Inferior parietal cortex (tissue), 1 donor: ENCODE data around the gene GTF2I.
"Not testable (repeated sequence)": the region's sequence is repeated elsewhere in the genome, so short reads cannot be mapped to it uniquely, and the experiment has no call there.

Source experiments
- DNase-seq: peaks from one replicate; pipeline ENCODE4 v3.0.0-alpha.2; 2016; ENCODE audit errors: extremely low spot score

The GTF2I gene

DNA sequence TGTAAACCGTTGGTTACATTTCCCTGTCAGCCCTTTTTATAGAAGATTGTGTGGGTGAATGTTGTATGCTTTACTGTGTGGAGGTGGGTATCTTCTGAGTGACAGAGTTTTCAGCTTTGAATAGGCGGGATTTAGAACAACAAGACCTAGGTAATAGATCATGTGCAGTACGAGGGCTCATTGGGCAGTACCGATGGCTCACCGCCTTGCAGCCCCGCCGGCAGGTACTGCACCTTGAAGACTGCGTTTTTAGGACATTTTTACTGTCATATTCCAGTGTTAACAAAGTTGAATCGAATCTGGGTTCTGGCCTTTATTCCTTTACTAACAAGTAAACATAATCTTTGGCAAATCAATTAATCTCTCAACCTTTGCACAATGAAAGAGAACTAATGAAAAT lies 60.4 kb downstream of the GTF2I start:
- no peak for DNase-seq

DNA sequence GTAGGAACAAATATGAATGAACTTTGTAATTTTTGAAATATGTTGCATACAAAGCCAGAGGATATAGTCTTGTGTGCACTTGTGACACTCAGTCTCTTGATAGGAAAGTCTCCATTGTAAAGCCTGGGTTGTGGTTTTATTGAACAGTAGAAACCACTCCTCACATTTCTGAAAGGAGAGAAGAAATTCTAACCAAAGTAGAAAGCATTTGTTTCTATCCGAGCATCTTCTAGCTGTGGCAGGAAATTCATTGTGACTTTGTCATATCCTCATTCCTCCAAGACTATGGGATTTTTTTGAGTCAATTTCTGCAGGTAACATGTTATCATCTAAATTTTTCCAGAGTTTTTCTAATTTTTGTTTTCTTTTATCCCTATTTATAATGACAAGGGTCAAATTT lies 60.8 kb downstream of the GTF2I start:
- DNase-seq, result no peak

DNA sequence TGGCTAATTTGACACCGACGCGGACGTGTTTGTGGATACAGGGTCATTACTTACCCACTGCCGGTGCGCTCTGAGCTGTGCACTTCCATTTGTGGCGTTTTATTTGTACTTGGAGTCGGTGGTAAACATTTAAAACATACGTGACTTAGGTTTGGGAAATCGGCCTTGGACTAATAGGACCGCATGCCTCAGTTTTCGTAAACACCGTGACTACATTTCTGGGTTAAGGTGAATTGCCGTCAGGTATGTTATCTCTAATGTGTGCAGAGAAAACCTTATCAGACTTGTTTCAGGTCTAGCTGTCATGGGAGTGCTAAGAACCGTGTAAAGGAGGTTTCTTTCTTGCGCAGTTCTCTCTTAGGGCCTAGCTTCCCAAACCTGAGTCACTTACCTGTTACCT lies 64.6 kb downstream of the GTF2I start:
- DNase-seq, result no peak

DNA sequence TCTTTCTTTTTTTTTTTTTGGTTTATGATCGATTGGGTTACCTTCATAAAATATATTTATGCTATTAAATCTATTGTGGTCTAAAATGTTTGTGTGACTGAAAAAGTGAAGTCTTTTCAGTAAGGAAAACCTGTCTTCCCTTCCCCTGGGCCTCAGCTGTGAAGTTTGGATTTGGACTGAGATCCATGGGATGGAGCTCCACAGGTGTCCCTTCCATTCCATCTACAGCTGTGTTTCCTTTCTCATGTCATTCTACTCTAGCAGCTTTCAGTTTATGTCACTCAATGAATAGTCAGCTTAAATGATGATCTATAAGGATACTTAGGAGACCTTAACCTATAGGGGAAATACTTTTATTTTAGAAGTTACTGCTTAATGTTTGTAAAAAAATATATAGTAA lies 68.3 kb downstream of the GTF2I start:
- no peak for DNase-seq

DNA sequence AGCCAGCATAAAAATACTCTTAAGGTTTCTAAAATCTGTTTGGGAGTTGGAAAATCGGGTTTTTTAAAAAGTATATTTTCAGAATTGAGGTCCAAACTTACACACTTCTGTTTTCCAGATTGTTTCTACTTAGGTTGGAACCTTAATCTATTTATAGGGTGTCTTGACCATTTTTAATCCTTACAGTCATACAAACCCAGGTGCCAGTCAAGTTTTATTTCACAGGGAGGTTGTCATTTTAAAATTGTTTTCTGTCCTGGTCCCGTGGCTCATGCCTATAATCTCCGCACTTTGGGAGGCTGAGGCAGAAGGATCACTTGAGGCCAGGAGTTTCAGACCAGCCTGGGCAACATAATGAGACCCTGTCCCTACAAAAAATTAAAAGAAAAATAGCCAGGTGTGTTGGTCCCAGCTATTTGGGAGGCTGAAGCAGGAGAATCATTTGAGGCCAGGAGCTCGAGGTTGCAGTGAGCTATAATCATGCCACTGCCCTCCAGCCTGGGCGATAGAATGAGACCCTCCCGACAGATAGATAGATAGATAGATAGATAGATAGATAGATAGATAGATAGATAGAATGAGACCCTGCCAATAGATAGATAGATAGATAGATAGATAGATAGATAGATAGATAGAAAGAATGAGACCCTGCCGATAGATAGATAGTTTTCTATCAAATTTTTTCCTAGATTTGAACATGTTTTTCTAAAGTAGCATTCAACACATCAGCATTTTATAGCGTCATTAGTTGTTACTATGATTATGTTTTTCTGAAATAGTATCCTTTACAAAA lies 69.0 kb downstream of the GTF2I start:
- DNase-seq, result no peak

DNA sequence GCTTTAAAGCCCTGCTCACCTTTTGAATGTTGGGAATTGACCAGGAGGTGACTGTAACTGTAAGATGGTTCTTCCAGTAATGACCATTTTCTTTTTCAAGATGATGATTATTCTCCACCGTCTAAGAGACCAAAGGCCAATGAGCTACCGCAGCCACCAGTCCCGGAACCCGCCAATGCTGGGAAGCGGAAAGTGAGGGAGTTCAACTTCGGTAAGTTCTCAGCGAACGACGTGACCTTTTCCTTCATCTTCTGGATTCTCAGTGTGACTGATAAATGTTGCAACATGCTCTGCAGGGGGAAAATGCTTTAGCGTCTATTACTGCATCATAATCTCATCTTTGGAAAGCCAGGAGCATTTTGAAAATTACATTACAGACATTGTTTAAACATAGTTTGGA lies 71.2 kb downstream of the GTF2I start:
- not testable (repeated sequence) for DNase-seq

DNA sequence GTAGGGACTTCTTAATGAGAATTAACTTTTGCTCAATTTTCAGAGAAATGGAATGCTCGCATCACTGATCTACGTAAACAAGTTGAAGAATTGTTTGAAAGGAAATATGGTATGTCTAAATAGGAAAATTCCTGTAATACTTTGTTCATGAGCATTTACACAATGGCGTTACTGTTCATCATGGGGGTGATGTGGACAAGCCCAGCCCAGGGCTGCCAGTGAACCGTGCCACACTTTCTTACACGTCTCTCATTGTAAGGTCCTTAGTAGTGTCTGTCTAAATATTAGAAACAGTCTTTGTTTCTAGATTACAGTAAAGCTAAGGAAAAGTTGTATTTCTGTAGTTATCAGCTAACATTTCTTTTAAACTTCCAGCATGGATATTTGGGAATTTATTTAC lies 72.7 kb downstream of the GTF2I start:
- not testable (repeated sequence) for DNase-seq

DNA sequence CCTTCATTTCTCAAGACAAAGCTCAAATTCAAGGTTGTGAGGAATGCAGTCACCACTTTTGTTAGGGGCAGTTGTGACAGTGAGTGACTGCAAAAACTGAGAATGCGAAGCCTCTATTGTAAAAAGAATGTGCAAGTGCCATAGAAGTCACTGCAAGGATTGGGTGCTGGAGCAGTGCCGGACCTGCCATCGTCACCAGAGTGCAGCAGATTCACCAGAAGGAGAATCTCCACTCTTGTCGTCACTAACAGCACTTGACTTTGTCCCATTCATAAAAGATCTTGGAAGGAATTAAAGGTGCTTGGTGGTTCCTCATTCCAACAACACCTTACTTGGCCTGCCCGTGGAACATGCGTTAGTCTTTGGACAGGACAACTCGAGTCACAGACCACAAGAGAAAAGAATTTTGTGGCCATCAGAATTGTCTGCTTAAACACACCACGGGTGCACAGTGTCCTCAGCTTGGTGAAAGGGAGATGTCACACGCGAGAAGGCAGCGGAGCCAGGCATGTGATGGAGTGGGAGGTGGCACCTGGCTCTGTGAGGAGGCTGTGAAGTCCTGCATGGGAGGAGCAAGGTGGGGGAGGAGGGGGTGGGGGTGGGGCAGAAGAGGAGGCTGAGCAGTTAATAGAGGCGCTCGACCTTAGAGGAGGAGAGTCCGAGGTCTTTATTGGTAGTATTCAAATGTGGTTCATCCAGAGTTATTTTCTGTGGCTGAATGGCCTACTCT lies 82.6 kb downstream of the GTF2I start:
- DNase-seq, result not testable (repeated sequence)

DNA sequence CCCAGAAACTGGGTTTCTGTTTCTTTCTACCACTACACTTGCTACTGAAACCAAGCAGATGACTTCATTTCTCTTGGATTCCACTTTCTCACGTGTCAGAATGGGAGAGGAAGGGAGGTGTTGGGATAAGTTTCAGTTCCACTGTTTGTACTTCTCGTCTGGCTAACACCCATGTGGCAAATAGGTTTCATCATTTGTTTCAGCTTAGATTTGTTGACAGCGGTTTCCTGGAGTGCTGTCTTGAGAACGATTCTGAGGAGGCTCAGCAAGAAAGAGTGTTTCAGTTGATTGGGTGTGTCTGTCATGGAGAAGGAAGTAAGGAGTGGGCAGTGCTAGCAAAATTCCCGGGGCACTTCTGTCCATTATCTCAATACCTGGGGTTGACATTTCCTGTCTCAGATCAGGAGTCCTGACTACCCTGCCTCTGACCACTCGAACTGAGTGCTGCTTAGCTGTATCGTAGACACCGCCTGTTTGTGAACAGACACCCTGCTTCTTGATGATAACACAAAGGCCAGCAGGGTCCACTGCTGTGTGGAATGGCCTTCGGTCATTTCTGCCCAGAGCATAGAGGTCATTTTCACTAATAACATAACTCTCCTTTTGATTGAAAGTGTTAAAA lies 86.5 kb downstream of the GTF2I start:
- not testable (repeated sequence) for DNase-seq

DNA sequence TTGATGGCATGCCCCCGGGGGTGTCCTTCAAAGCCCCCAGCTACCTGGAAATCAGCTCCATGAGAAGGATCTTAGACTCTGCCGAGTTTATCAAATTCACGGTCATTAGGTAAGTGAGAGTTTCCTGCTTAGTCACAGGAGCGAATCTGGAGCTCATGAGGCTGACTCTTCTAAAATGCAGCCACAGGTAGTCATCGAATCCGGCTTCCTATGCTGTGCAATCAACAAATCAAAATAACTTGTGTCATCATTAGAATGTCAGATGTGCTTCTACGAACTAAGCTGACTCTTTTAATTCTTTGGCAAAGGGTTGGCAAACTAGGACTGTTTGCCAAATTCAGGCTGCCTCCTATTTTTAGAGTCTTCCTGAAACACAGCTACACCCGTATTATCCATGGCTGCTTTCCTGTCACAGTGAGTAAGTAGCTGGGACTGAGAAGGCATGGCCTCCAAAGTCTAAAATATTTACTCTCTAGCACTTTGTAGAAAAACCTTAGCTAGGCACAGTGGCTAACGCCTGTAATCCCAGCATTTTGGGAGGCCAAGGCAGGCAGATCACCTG lies 96.5 kb downstream of the GTF2I start:
- DNase-seq, result not testable (repeated sequence)

DNA sequence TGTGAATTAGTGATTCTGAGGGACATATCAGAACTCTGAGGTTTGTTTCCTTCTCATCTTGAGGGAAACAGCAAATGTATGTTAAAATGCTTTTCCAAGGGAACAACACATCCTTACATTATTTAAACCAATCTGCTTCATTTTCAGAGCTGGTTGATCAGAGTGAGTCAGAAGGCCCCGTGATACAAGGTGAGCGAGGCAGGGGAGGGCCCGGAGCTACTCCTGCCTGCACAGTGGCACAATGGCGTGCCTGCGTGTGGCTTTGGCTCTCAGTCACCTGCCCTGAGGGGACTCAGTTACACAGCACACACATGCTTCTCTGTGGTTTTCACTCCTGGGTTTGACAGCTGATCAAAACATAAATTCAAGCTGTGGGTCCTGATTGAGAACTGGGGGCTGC lies 99.2 kb downstream of the GTF2I start:
- not testable (repeated sequence) for DNase-seq

DNA sequence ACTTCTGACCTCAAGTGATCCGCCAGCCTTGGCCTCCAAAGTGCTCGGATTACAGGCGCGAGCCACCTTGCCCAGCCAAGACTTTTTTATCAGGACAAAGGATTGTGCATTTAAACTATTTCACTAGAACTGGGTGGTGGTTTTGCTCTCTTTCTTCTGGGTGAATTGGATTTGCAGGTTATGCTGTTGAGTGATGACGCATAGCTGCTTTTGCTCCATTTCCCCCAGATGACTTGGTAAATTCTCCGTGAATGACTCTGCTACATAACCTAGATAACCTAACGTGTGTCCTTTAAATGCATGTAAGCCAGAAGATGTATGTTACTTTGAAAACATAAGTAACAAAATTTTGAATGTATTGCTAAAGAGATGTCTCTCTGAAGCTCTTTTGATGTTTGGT lies 100.8 kb downstream of the GTF2I start:
- DNase-seq, result not testable (repeated sequence)

DNA sequence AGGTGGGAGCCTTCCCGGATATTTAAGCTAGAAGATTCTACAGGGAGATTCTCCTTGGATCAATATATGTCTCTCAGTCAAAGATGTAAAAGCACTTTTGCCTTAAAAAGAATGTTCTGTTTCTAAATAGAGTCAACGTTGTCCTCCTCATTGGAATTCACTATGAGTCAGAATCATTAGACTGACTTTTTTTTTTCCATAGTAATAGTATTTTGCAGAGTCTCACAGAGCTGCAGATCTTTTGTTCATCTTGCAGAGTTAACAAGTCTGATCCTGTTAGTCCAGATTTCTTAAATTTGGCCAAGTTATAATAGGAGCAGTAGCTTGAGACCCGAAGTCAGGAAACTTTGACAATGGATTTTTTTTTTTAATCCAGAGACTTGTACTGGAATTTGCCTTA lies 101.5 kb downstream of the GTF2I start:
- not testable (repeated sequence) for DNase-seq

DNA sequence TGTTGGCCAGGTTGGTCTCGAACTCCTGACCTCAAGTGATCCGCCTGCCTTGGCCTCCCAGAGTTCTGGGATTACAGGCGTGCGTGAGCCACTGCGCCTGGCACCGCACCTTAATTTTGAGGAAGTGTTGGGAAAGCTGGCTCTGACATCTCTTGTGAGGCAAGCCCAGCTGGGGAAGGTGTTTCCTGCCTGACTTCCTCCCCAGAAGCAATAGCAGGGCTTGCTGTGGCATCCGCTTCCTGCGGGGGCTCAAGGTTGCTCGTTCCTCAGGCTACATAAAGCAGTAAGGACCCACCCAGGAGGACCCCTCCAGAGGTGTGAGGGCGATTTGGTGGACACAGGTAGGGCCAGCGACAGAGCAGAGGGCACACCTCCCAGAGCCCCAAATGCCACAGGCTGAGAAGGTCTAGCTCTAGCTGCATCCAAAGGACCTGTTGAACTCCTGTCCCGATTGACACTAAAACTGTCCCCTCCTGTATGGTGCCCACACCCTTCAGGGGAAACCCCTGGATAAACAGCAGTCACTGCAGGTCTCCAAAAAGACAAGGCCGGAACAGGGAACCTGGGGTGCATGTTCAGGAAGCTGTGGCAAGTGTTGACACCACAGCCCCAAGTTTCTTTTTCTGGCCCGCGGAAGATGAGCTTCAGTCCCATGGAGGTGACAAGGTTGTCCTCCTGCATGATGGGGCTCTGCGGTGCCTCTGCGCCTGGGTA lies 107.8 kb downstream of the GTF2I start:
- not testable (repeated sequence) for DNase-seq

DNA sequence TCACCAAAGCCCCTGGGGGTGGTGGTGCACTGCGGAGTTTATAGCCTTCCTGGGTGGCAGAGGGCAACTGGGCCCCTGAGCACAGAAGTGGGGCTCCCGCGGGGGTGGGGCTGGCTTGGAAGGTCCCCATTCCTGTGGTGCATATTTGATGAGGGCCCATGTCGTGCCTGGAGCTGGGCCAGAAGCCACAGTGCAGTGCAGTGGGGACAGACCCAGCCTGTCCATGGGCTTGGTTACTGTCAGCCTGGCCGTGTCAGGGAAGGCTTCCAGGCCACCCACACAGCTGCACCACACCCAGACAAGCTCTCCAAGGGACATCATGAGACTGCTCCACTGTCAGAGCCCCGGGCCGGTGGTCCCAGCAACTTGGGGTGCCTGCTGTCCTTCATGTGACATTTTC lies 109.0 kb downstream of the GTF2I start:
- not testable (repeated sequence) for DNase-seq

DNA sequence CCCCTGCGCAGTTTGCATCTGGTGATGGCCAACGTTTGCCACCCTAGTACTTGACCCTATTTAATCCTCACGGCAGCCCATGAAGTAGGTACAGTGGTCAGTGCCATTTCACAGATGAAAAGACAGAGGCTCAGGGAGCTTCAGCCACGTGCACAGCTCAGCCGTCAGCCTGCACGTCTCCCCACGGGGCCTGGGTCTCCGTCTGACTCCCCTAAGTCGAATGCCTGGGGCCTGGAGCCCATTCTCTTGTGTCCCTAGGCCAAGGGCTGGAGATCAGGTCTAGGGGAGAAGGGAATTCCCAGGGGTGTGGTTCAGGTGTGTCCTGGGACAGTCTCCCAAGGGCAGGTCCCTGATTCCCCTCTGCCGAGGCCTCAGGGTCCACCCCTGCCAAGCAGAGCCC lies 109.5 kb downstream of the GTF2I start:
- not testable (repeated sequence) for DNase-seq

DNA sequence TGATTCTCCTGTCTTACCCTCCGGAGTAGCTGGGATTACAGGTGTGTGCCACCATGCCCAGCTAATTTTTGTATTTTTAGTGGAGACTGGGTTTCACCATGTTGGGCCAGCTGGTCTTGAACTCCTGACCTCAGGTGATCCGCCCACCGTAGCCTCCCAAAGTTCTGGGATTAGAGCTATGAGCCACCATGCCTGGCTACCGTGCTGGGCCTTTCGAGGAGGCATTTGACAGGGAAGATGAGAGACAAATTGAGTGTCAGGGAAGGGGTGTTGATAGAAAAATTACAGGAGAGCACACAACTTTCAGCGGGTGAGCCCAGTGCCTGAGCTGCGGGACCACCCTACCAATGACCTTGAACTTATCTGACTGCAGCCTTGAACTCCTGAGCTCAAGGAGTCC lies 112.5 kb downstream of the GTF2I start:
- not testable (repeated sequence) for DNase-seq

DNA sequence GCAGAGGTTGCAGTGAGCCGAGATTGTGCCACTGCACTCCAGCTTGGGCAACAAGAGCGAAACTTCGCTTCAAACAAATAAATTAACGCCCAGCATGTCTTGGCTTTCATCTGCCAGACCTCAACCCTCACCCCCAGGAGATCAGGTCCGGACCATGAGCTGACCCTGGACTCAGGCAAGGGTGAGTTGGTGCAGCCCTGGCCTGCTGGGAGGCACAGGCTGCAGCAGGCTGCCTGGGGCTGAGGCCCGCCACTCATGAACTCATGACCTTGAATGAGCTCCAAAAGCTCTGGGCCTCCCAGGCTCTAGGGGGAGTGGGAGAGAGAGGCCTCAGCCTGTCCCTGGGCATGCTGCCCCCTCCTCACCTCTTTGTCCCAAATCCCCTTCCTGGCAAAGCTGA lies 114.6 kb downstream of the GTF2I start:
- not testable (repeated sequence) for DNase-seq

DNA sequence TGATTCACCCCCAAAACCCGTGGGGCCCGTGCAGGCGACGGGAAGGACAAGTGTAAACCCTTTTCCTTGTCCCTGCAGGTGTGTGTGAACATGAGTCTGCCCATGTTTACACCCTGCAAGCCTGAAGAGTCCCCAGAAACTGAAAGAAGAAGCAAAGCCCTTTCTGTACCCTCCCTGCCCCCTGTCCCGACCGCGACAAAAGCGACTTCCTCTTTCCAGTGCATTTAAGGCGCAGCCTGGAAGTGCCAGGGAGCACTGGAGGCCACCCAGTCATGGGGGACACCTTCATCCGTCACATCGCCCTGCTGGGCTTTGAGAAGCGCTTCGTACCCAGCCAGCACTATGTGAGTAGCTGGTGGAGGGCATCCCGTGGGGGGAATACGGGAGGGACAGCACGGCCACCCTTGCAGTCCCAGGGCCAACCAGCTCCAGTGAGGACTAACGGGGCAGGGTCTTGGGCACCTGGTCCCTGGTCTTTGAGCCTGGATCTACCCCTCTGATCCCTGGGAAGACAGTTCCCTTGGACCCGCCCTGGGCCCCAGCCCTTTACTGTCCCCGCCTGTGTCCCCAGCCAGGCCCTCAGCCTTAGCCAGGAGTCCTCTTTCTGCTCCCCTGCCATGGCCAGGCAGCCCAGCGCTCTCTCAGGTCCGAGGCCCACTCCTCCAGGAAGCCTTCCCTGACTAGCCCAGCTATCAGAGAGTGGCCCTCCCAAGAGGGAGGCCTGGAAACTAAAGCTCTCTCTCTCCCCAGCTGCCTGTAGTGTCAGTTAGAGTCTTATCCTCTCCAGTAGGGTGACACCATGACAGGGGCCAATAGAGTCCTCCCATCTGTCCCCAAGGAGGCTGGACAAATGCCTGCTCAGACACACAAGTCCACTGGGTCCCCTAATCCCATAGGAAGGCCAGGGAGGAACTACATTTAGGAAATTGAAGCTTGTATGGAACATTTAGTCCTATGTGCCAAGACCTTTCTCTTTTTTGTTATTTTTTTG lies 116.5 kb downstream of the GTF2I start, which contains the start of gene NCF1:
Gene NCF1 (plus strand): TSS at position 252 of the 991 bp plus-strand sequence. CDS start 21 bp downstream, at position 273.
- DNase-seq, result not testable (repeated sequence)

DNA sequence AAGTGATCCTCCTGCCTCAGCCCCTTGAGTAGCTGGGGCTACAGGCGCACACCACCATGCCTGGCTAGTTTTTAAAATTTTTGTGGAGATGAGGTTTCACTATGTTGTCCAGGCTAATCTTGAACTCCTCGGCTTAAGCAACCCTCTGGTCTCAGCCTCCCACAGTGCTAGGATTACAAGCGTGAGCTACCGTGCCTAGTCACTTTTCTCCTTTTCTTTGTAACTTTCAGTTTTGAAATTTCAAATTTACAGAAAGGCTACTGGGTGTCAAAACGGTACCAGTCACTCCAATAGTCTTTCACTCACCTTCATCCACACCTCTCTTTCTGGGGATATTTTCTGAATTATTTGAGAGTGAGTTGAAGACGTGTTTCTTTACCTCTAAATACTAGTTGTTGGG lies 117.6 kb downstream of the GTF2I start:
- DNase-seq, result not testable (repeated sequence)
